Panc1 (cell line): ENCODE results near the gene NKAIN2.

Experiments
- POLR2AphosphoS5 ChIP-seq: IDR thresholded peaks from 2 replicates; pipeline ENCODE4 v1.6.1; 2012; ENCODE audit warnings: mild to moderate bottlenecking, low read depth, low read length, moderate library complexity
- TCF7L2 ChIP-seq: IDR thresholded peaks from 2 replicates; pipeline ENCODE4 v1.6.1; 2011; ENCODE audit warnings: mild to moderate bottlenecking, low read depth, low read length, inconsistent platforms
- TF ChIP-seq, protein P1 (sequence below): fragments of 450-650 bp; IDR thresholded peaks from 2 replicates; pipeline ENCODE4 v1.5.1; 2017; ENCODE audit warnings: mild to moderate bottlenecking
- TF ChIP-seq, protein P2 (sequence below), 2 experiments: IDR thresholded peaks; 2 replicates each; pipeline ENCODE4 v1.6.1; 2011 to 2012; ENCODE audit warnings: low read depth in 2 of 2, control low read depth in 1 of 2, low read length in 1 of 2, mild to moderate bottlenecking in 1 of 2, moderate library complexity in 1 of 2; ENCODE audit not compliant: insufficient read depth in 1 of 2

GRCh38 chr6:124694139-124694705, 890.6 kb downstream of the NKAIN2 start:
- TF ChIP-seq TCF7L2 (no peak), POLR2AphosphoS5 (no peak)
- TF ChIP-seq, protein P1, sequence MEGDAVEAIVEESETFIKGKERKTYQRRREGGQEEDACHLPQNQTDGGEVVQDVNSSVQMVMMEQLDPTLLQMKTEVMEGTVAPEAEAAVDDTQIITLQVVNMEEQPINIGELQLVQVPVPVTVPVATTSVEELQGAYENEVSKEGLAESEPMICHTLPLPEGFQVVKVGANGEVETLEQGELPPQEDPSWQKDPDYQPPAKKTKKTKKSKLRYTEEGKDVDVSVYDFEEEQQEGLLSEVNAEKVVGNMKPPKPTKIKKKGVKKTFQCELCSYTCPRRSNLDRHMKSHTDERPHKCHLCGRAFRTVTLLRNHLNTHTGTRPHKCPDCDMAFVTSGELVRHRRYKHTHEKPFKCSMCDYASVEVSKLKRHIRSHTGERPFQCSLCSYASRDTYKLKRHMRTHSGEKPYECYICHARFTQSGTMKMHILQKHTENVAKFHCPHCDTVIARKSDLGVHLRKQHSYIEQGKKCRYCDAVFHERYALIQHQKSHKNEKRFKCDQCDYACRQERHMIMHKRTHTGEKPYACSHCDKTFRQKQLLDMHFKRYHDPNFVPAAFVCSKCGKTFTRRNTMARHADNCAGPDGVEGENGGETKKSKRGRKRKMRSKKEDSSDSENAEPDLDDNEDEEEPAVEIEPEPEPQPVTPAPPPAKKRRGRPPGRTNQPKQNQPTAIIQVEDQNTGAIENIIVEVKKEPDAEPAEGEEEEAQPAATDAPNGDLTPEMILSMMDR = no peak
- TF ChIP-seq, protein P2, sequence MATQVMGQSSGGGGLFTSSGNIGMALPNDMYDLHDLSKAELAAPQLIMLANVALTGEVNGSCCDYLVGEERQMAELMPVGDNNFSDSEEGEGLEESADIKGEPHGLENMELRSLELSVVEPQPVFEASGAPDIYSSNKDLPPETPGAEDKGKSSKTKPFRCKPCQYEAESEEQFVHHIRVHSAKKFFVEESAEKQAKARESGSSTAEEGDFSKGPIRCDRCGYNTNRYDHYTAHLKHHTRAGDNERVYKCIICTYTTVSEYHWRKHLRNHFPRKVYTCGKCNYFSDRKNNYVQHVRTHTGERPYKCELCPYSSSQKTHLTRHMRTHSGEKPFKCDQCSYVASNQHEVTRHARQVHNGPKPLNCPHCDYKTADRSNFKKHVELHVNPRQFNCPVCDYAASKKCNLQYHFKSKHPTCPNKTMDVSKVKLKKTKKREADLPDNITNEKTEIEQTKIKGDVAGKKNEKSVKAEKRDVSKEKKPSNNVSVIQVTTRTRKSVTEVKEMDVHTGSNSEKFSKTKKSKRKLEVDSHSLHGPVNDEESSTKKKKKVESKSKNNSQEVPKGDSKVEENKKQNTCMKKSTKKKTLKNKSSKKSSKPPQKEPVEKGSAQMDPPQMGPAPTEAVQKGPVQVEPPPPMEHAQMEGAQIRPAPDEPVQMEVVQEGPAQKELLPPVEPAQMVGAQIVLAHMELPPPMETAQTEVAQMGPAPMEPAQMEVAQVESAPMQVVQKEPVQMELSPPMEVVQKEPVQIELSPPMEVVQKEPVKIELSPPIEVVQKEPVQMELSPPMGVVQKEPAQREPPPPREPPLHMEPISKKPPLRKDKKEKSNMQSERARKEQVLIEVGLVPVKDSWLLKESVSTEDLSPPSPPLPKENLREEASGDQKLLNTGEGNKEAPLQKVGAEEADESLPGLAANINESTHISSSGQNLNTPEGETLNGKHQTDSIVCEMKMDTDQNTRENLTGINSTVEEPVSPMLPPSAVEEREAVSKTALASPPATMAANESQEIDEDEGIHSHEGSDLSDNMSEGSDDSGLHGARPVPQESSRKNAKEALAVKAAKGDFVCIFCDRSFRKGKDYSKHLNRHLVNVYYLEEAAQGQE (IDR thresholded peaks at IDR 0.05; ENCODE audit: insufficient read depth in 1 of 2, low read depth in 2 of 2, low read length in 1 of 2) = no peak
